HG02884 (cell line): ENCODE results near the gene DHX8.

Experiments
- ATAC-seq: cut with Tn5 transposase; IDR thresholded peaks from one replicate; pipeline ENCODE4 v1.9.1; 2021; ENCODE audit warnings: mild to moderate bottlenecking, moderate library complexity; ENCODE audit not compliant: unreplicated experiment

DHX8 gene

DNA sequence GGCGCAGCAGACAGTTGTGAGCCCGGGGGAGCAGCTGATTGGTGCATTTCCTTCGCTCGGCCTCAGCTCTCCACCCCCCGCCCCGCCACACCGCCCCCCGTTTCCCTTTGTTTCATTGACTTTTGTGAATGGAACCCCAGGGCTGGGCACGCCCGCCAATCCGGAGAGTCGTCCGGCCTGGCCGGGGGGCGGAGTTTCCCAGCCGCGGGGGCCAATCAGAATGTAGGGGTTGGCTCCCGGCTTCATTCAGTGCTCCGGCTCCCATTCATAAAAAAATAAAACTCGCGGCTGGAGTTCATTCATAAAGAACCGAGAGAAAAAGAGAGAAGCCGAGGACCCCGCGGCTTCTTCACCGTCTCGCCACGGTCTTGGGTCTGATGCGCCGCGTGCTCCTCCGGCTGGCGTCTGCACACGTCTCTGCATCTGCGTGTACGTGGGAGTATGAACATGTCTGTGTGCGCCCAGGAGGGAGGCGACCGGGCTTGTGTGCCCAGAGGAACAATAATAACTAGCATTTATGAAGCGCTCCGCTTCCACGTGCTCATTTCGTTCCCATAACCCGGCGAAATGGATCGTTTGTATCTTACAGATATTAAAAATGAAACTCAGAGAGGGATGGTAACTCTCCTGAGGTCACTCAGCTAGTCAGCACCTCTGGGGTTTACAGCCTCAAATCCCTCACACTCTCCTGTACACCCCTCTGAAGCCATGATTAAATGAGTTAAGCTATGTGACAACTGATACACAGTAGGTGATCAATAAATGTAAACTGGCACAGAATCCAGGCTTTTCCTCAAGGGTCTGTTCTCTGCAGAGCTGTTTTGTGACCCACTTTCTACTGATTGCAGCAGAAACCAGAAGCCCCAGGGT is 62.8 kb downstream of the DHX8 start, which contains the start of gene ETV4:
ETV4 (minus strand) TSS at position 22 of the 870 bp plus-strand sequence. CDS start 723 bp downstream, outside the sequence.
- ATAC-seq, result peak; percentile 70

GRCh38 chr17:43547189-43547550 is 63.4 kb downstream of the DHX8 start:
- no peak for ATAC-seq

DNA sequence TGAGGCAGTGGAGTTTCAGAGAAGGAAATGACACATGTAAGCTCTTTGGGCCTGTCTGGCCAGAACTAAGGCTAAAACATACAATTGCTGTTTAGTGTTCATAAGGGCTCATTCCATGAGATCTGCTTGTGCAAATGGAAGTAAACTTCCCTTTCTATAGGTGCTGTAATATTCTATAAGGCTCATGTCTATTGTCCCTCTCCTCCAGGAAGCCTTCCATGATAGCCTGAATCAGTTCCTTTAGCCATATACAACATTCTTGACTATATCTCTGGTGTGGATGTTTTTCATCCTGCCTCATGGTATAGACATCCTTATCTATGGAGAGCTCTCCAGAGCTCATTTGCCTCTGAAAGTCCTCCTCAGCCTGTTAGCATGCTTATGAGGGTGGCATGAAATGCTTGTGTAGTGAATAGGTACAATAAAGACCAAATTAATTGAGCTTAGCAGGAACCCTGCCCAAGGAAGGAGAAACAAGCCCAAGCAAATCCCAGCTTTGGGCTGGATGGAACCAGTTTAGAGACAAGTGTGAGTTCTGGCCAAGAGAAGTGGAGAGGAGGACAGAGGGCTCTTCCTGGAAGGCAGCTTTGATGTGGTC is 64.0 kb downstream of the DHX8 start:
- no peak for ATAC-seq

- no peak for ATAC-seq
Measured at GRCh38 chr17:43548689-43549379, 65.1 kb downstream of the DHX8 start.

DNA sequence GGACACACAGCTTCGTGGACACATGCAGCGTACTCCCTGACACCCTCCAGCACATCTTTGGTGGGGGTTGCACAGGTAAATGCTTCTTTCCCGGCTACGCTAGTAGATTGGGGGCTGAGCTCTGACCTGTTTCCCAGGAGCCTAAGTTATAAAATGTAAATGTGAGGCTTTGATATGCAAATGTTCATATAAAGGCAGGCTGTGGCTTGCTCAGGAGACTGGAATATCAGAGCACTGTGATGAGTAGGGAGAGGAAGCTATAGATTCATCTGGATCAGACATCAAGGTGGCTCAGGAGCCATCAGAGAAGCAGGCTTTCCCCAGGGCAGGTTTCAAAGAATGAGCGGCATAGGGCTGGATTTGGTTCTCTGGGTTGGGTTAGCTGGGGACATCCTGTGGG is 65.7 kb downstream of the DHX8 start:
- ATAC-seq, result no peak

- ATAC-seq, result no peak
Measured at GRCh38 chr17:43550754-43551153, 67.0 kb downstream of the DHX8 start.

GRCh38 chr17:43552229-43552837 is 68.6 kb downstream of the DHX8 start:
- no peak for ATAC-seq

- no peak for ATAC-seq
Measured at GRCh38 chr17:43553573-43553972, 69.8 kb downstream of the DHX8 start.

GRCh38 chr17:43554857-43555256 is 71.1 kb downstream of the DHX8 start:
- ATAC-seq, result no peak

DNA sequence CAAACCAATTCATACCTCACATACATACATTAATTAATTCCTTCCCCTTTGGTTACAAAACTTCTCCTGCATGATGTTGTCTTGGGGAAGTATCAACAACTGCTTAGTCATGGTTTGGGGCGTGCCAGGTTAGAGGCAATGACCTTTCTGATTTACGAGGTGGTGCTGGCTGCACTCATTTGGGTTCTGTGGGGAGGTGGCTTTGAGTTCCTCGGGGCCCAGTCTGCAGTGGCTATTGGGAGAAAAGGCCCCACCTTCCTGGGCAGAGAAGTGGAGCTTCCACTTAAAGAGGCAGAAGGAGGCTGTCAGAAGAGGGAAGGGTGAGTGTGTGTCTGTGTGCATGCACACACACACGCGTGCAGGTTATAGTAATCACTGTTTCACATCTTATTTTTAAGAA is 72.5 kb downstream of the DHX8 start:
- ATAC-seq, result no peak

DNA sequence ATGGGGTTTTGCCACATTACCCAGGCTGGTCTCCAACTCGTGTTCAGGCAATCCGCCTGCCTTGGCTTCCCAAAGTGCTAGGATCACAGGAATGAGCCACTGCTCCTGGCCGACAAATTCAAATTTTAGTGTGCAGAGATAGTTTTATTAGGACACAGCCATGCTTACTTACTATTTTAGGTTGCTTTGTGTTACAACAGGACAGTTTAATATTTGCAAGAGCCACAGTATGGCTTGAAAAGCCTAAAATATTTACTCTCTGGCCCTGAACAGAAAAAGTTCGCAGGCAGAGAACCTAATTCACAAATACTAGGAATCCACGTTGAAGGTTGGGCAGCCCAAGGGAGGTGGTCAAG is 75.0 kb downstream of the DHX8 start:
- ATAC-seq, result no peak

- ATAC-seq, result no peak
Measured at GRCh38 chr17:43559161-43559816, 75.5 kb downstream of the DHX8 start.

GRCh38 chr17:43560461-43561427 is 77.0 kb downstream of the DHX8 start:
- ATAC-seq, result no peak

DNA sequence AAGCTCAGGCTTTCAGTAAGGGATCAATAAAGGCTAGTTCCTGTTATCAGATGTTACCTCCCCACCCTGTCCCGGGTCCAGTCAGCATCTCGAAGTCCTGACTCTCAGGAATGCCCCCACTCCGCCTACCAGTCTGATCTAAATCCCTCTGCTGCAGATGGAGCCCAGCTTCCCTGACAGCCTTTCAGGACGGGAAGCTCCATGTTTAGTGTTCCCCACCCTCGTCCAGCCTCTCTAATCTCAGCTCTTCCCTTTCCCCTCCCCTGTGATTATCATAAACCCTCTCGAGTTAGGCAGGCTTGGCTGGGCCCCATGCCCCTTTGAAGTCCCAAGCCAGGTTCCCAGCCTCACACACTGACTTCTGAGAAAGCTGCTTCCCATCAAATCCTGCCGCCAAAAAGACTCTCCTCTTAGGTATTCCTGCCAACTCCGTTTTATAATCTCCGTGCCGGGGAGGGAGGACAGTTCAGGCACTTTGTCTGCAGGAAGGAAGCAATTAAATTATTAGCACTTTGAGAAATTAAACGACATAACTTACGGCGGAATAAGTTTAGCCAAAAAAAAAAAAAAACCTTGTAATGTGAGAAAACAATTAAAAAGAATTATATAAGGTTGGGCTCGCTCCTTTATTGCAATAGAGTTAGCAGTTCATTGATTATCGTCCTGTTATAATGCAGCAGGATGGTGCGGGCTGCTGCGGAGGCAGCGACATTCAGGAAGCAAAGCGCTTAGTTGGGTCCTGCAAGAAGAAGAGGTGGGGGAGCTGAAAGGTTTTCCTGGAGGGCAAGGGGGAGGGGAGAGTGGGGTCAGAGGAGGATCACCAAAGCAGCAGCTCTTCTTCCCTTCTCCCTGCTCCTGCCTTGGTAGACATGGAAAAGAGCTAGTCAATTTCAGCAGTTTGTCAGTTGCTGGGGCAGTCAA is 79.2 kb downstream of the DHX8 start:
- ATAC-seq, result no peak

- ATAC-seq, result no peak
Measured at GRCh38 chr17:43563600-43564594, 80.1 kb downstream of the DHX8 start.

DNA sequence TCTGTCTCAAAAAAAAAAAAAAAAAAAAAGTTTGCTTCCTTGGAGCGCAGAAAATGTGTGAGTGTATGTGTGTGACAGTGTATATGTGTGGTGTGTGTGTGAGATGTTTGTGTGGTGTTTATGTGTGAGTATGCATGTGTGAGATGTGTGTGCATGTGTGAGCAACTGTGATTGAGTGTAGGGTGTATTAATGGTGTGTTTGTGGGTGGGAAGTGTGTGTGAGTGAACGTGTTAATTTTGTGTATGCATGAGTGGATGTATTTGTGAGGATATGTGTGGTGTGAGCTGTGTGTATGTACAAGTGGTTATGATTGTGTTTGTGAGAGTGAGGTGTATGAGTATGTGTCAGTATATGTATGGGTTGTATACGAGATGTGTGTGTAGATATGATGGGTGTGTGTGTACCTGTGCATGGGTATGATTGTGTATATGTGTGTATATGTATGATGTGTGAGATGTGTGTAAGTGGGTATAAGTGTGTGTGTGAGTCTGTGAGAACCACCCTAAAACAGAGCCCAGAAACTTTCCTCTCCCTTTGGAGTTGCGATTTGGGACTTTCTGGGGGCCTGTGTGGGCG is 84.8 kb downstream of the DHX8 start:
- ATAC-seq, result no peak

DNA sequence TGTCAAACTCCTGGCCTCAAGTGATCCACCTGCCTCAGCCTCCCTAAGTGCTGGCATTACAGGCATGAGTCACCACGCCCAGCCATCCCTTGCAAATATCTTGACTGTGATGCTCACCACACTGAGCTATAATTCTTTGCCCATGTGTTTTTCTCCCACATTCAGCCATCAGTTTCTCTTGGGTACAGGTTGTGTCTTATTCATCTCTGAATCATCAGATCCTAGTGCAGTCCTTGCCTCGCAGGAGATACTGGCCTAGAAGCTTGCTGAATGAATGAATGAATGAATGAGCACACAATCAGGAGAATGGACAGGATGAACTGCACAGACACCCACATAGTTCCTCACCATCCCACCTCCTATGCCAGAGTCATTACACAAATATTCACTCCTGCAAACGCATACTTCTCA is 86.7 kb downstream of the DHX8 start:
- ATAC-seq, result no peak
